HL-60 (cell line): ENCODE data around the gene EPM2AIP1.

ENCODE experiments used
- CTCF ChIP-seq: IDR thresholded peaks from one replicate; pipeline ENCODE4 v1.5.1; 2011; ENCODE audit warnings: low read length, control low read depth, inconsistent platforms; ENCODE audit not compliant: insufficient read depth
- POLR2AphosphoS5 ChIP-seq: IDR thresholded peaks from 2 replicates; pipeline ENCODE4 v1.6.1; 2012; ENCODE audit warnings: low read depth
- TF ChIP-seq, protein P1 (sequence below): IDR thresholded peaks from 2 replicates; pipeline ENCODE4 v1.6.1; 2012; ENCODE audit warnings: low read depth; ENCODE audit not compliant: insufficient replicate concordance

DNA sequence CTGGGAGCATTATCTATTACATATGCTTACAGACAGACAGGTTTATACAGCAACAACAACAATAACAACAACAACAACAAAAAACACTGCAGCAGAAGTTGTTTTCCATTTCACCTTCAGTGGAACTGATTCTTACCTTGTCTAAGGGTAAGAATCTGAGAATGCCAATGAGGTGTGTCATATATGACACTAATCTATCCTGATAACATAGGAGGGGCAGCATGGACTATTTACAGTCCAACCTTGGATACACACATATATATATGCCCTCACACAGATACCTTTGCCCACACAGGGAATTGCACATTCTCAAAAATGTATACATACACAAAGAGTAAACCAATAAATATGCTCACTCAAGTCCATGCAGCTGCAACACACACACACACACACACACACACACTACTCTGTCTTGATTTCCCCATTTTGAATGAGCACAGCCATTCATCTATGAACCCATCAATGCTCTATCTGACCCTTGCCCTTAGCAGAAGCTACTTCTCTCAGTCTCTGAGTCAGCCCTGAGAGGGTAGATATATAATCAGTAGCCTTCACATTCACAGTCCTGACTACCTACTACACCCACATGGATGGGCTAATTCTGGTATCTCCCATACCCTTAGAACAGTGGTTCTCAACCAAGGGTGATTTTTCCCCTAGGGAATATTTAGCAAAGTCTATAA, 38.3 kb downstream of the EPM2AIP1 start:
- TF ChIP-seq POLR2AphosphoS5 (no peak), CTCF (no peak)
- TF ChIP-seq, protein P1, sequence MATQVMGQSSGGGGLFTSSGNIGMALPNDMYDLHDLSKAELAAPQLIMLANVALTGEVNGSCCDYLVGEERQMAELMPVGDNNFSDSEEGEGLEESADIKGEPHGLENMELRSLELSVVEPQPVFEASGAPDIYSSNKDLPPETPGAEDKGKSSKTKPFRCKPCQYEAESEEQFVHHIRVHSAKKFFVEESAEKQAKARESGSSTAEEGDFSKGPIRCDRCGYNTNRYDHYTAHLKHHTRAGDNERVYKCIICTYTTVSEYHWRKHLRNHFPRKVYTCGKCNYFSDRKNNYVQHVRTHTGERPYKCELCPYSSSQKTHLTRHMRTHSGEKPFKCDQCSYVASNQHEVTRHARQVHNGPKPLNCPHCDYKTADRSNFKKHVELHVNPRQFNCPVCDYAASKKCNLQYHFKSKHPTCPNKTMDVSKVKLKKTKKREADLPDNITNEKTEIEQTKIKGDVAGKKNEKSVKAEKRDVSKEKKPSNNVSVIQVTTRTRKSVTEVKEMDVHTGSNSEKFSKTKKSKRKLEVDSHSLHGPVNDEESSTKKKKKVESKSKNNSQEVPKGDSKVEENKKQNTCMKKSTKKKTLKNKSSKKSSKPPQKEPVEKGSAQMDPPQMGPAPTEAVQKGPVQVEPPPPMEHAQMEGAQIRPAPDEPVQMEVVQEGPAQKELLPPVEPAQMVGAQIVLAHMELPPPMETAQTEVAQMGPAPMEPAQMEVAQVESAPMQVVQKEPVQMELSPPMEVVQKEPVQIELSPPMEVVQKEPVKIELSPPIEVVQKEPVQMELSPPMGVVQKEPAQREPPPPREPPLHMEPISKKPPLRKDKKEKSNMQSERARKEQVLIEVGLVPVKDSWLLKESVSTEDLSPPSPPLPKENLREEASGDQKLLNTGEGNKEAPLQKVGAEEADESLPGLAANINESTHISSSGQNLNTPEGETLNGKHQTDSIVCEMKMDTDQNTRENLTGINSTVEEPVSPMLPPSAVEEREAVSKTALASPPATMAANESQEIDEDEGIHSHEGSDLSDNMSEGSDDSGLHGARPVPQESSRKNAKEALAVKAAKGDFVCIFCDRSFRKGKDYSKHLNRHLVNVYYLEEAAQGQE, result no peak
